HepG2 (cell line): ENCODE measurements around the gene TCF25. TPM values are rescaled to one million over a fixed set of nuclear protein-coding genes. Genes with fewer than 3 reads are reported as not detected.
A peak's percentile ranks its signal among the peaks of the same experiment; 100 is the strongest.

Experiments used
- ARID5B ChIP-seq: IDR thresholded peaks from 2 replicates; pipeline ENCODE4 v1.4.0; 2020; ENCODE audit warnings: mild to moderate bottlenecking, missing genetic modification reagents
- ATF6 ChIP-seq: sonication (generic); formaldehyde crosslinking; conservative IDR thresholded peaks from 2 replicates; pipeline ENCODE4 v1.4.0; 2020; ENCODE audit warnings: missing genetic modification reagents
- CREM ChIP-seq, 2 experiments: sonication (generic) in 1 of 2; formaldehyde crosslinking in 1 of 2; IDR thresholded peaks; 2 replicates each; pipeline versions ENCODE4 v1.4.0 to v1.6.1; 2016 to 2020; ENCODE audit warnings: antibody characterized with exemption in 1 of 2, mild to moderate bottlenecking in 1 of 2, missing genetic modification reagents in 1 of 2
- MAFF ChIP-seq: IDR thresholded peaks from 2 replicates; pipeline ENCODE4 v1.6.1; 2011; ENCODE audit warnings: low read depth, low read length, improper control_type of control experiment
- NAIF1 ChIP-seq: sonication (generic); formaldehyde crosslinking; IDR thresholded peaks from 2 replicates; pipeline ENCODE4 v1.5.0; 2020; ENCODE audit warnings: mild to moderate bottlenecking, missing genetic modification reagents, borderline replicate concordance
- NR2F6 ChIP-seq, 2 experiments: IDR thresholded peaks; 2 replicates each; pipeline ENCODE4 v1.6.1; 2016; ENCODE audit warnings: antibody characterized with exemption in 1 of 2, mild to moderate bottlenecking in 1 of 2
- POLR2G ChIP-seq: fragments of 200-400 bp; formaldehyde crosslinking; IDR thresholded peaks from 2 replicates; pipeline ENCODE4 v1.6.1; 2018; ENCODE audit warnings: mild to moderate bottlenecking, low read depth, low read length, moderate library complexity
- TRIM22 ChIP-seq: fragments of 450-650 bp; IDR thresholded peaks from 2 replicates; pipeline ENCODE4 v1.6.1; 2017
- TRIM24 ChIP-seq: sonication (generic); formaldehyde crosslinking; IDR thresholded peaks from 2 replicates; pipeline ENCODE4 v1.8.0; 2022; ENCODE audit warnings: mild to moderate bottlenecking, missing genetic modification reagents
- ZBTB33 ChIP-seq: sonication (generic); formaldehyde crosslinking; IDR thresholded peaks from 2 replicates; pipeline ENCODE4 v1.4.0; 2020; ENCODE audit warnings: missing genetic modification reagents
- ZFP41 ChIP-seq: sonication (generic); formaldehyde crosslinking; IDR thresholded peaks from 2 replicates; pipeline ENCODE4 v1.4.0; 2020; ENCODE audit warnings: mild to moderate bottlenecking, missing genetic modification reagents, borderline replicate concordance
- ZNF180 ChIP-seq: sonication (generic); formaldehyde crosslinking; IDR thresholded peaks from 2 replicates; pipeline ENCODE4 v1.4.0; 2020; ENCODE audit warnings: low read depth, missing genetic modification reagents, borderline replicate concordance
- ZNF274 ChIP-seq: sonication (generic); formaldehyde crosslinking; IDR thresholded peaks from 2 replicates; pipeline ENCODE4 v1.5.1; 2020; ENCODE audit warnings: mild to moderate bottlenecking, missing genetic modification reagents
- ZNF510 ChIP-seq: sonication (generic); formaldehyde crosslinking; IDR thresholded peaks from 2 replicates; pipeline ENCODE4 v1.4.0; 2020; ENCODE audit warnings: low read depth, mild to moderate bottlenecking, missing genetic modification reagents
- ZNF530 ChIP-seq: sonication (generic); formaldehyde crosslinking; IDR thresholded peaks from 2 replicates; pipeline ENCODE4 v1.5.0; 2020; ENCODE audit warnings: low read depth, mild to moderate bottlenecking, missing genetic modification reagents
- ZNF597 ChIP-seq: sonication (generic); formaldehyde crosslinking; IDR thresholded peaks from 2 replicates; pipeline ENCODE4 v1.5.0; 2020; ENCODE audit warnings: missing genetic modification reagents
- ZNF660 ChIP-seq: sonication (generic); formaldehyde crosslinking; IDR thresholded peaks from 2 replicates; pipeline ENCODE4 v1.5.1; 2020; ENCODE audit warnings: mild to moderate bottlenecking, low read depth, missing genetic modification reagents, borderline replicate concordance
- ZNF792 ChIP-seq: IDR thresholded peaks from 2 replicates; pipeline ENCODE4 v1.6.1; 2016
- polyA plus RNA-seq, 8 experiments: library from polyadenylated mRNA; depleted of rRNA in 3 of 8; stranded (reverse) in 7 of 8; unstranded in 1 of 8; fragments of >200 nt; fragmentation: Illumina TruSeq in 4 of 8; extraction: Trizol in 4 of 8; gene quantifications; 2 replicates each; pipeline versions ENCODE4 v1.2.1 to v1.2.3, GENCODE V29; 2011 to 2016; ENCODE audit warnings: low read depth in 4 of 8, missing spikeins in 1 of 8, mixed read lengths in 1 of 8; ENCODE audit not compliant: insufficient read depth in 1 of 8
- total RNA-seq, 5 experiments: library from RNA; depleted of rRNA; stranded (reverse); fragments of >200 nt; fragmentation: Illumina TruSeq; extraction: Trizol; gene quantifications; 2 replicates each; pipeline ENCODE4 v1.2.3, GENCODE V29; 2016; ENCODE audit warnings: low read depth in 1 of 5

TCF25 gene
- total and polyA plus RNA-seq, 2 of the 13 experiments (the other 11 are each of a cell fraction or from before 2014, with no cell fraction given), result 138 to 206 TPM

- TF ChIP-seq CREM (IDR thresholded peaks at IDR 0.05), result no peak
- TF ChIP-seq CREM (CRISPR knock-in tag; IDR thresholded peaks at IDR 0.05), result no peak
- TF ChIP-seq ZFP41 (CRISPR knock-in tag), result peak; percentile 78; the same call in 1 of the 2 replicates
- TF ChIP-seq ZNF530 (CRISPR knock-in tag), result no peak
- no peak for TF ChIP-seq ZNF660 (CRISPR knock-in tag)
- no peak for TF ChIP-seq TRIM22
- no peak for TF ChIP-seq TRIM24 (CRISPR knock-in tag)
- TF ChIP-seq POLR2G, result peak; percentile 91
- TF ChIP-seq NAIF1, result peak; percentile 84; the same call in 1 of the 2 replicates
- TF ChIP-seq MAFF, result no peak
- no peak for TF ChIP-seq ZNF597 (CRISPR knock-in tag)
- TF ChIP-seq ARID5B (CRISPR knock-in tag), result no peak
- no peak; the same call in none of the 2 replicates for TF ChIP-seq ZNF510 (CRISPR knock-in tag)
- no peak; the same call in 1 of the 2 replicates for TF ChIP-seq ZNF792
- peak; percentile 87; the same call in 1 of the 2 replicates for TF ChIP-seq ZNF180
- TF ChIP-seq ATF6 (CRISPR knock-in tag), result 0 out of 2 replicates have a peak, but pooled peaks have one; percentile 66
- TF ChIP-seq ZBTB33 (CRISPR knock-in tag), result peak; percentile 31
- peak; percentile 86 for TF ChIP-seq ZNF274 (CRISPR knock-in tag)
- TF ChIP-seq NR2F6 (IDR thresholded peaks at IDR 0.05), result no peak
- no peak for TF ChIP-seq NR2F6 (CRISPR knock-in tag; IDR thresholded peaks at IDR 0.05)
Measured at GRCh38 chr16:89873109-89873971, at the start of gene TCF25 (continued).
